Panc1 (cell line): ENCODE results near the gene SEPHS2. TPM values are rescaled to one million over a fixed set of nuclear protein-coding genes. Genes with fewer than 3 reads are reported as not detected.

Source experiments
- ATAC-seq: fragments of 200-7000 bp; cut with Tn5 transposase; 2 replicates; pipeline ENCODE4 v1.9.1; 2020; ENCODE audit warnings: mild to moderate bottlenecking, moderate library complexity
- BruUV-seq: library from RNA; stranded (reverse); fragments of 400-500 nt; replicated peaks from 2 replicates; lab custom pipeline; 2021; lab: Mats Ljungman, UMichigan
- CTCF ChIA-PET: fragments of 300-600 bp; sonication (Branson Sonifier 250); formaldehyde crosslinking; loops from one replicate; lab custom pipeline; 2022; ENCODE audit warnings: antibody characterized with exemption; lab: Charles Lee
- POLR2A ChIA-PET: fragments of 300-600 bp; sonication (Branson Sonifier 250); formaldehyde crosslinking; loops from one replicate; lab custom pipeline; 2022; ENCODE audit warnings: antibody characterized with exemption; lab: Charles Lee
- DNase-seq: peaks from one replicate; pipeline ENCODE4 v3.0.0-alpha.2; 2010; ENCODE audit warnings: low read depth, low spot score
- H3K27ac ChIP-seq: 2 replicates; pipeline ENCODE4 v1.5.1; 2011; ENCODE audit warnings: mild to moderate bottlenecking, low read length, inconsistent platforms
- H3K27me3 ChIP-seq: fragments of 200-500 bp; sonication (Bioruptor generic); 2 replicates; pipeline ENCODE4 v1.6.0; 2014; ENCODE audit warnings: low read length, inconsistent platforms; ENCODE audit not compliant: control insufficient read depth, insufficient read depth
- H3K36me3 ChIP-seq: fragments of 200-500 bp; sonication (Bioruptor generic); 2 replicates; pipeline ENCODE4 v1.5.1; 2014; ENCODE audit warnings: inconsistent platforms, mild to moderate bottlenecking, low read length, moderate library complexity; ENCODE audit not compliant: control insufficient read depth, insufficient read depth
- H3K4me1 ChIP-seq: 2 replicates; pipeline ENCODE4 v1.5.1; 2011; ENCODE audit warnings: inconsistent platforms, mild to moderate bottlenecking, low read length, moderate library complexity; ENCODE audit not compliant: control insufficient read depth, insufficient read depth
- H3K4me3 ChIP-seq, 2 experiments: 2 replicates each; pipeline ENCODE4 v1.5.1; 2011 to 2012; ENCODE audit warnings: low read depth in 2 of 2, low read length in 2 of 2, mild to moderate bottlenecking in 2 of 2, inconsistent platforms in 1 of 2, moderate library complexity in 1 of 2
- H3K9me3 ChIP-seq: fragments of 200-500 bp; sonication (Bioruptor generic); 2 replicates; pipeline ENCODE4 v1.5.1; 2014; ENCODE audit warnings: low read depth, mild to moderate bottlenecking, inconsistent platforms, low read length, moderate library complexity; ENCODE audit not compliant: control insufficient read depth, insufficient read depth
- POLR2AphosphoS5 ChIP-seq: IDR thresholded peaks from 2 replicates; pipeline ENCODE4 v1.6.1; 2012; ENCODE audit warnings: mild to moderate bottlenecking, low read depth, low read length, moderate library complexity
- SIN3A ChIP-seq: IDR thresholded peaks from 2 replicates; pipeline ENCODE4 v1.6.1; 2012; ENCODE audit warnings: low read depth, mild to moderate bottlenecking, low read length, moderate library complexity, borderline replicate concordance; ENCODE audit not compliant: insufficient read depth
- TCF7L2 ChIP-seq: IDR thresholded peaks from 2 replicates; pipeline ENCODE4 v1.6.1; 2011; ENCODE audit warnings: mild to moderate bottlenecking, low read depth, low read length, inconsistent platforms
- in situ Hi-C: cut with HindIII; loops from 2 replicates; pipeline ENCODE4 v1.10.0; 2016; ENCODE audit warnings: low sequenced_read_pairs, low pct_unique_long_range_greater_than_20kb
- intact Hi-C: fragments of 100-400 bp; cut with micrococcal nuclease; formaldehyde crosslinking; loops from one replicate; pipeline ENCODE4 v1.10.0; 2022; ENCODE audit not compliant: unreplicated experiment
- total RNA-seq: library from RNA; stranded (reverse); gene quantifications from one replicate; pipeline ENCODE4 v1.2.1, GENCODE V29; 2021; ENCODE audit not compliant: unreplicated experiment
- TF ChIP-seq, protein P1 (sequence below), 2 experiments: IDR thresholded peaks; 2 replicates each; pipeline ENCODE4 v1.6.1; 2011 to 2012; ENCODE audit warnings: low read depth in 2 of 2, control low read depth in 1 of 2, low read length in 1 of 2, mild to moderate bottlenecking in 1 of 2, moderate library complexity in 1 of 2; ENCODE audit not compliant: insufficient read depth in 1 of 2
- TF ChIP-seq, protein P2 (sequence below): fragments of 450-650 bp; IDR thresholded peaks from 2 replicates; pipeline ENCODE4 v1.5.1; 2017; ENCODE audit warnings: mild to moderate bottlenecking

The SEPHS2 gene
- total RNA-seq, 1 experiment from 2014 or later: 68.5 TPM

DNA sequence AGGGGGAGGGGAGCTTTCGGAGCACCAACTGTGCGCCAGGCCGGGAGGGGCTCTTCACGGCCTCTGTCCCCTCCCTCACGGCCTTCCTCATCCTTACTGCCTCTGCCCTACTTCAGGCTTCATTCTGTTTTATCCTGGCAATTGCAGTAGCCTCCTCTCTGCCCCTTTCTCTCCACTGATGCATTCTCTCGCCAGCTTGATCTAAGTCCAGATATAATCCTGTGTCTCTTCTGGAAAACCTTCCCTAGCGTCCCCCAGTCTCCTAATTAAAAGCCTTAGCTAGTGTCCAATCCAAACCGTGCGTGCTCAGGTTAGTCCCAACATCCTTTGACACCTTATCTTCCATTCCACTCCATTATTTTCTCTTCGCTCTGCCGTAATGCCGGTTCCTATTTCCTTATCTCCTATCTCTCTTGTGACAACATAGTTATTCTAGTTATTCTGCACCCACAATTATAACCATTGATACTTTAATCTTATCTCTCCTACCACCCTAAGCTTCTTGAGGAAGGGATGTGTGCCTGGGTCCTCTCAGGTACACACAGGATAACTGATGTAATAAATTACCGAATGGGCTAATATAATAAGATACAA is 49.6 kb downstream of the SEPHS2 start:
- no peak for ATAC-seq
- ChIA-PET CTCF (interaction anchor here (0.6 to 1.6 kb wide), 5 partner anchors 13 to 275 kb away, joined by 3 to 9 read pairs (median 3); partner anchors contain the start of gene DCTPP1), POLR2A (interaction anchor here (0.6 kb wide), 1 partner anchor 234 kb away, joined by 4 read pairs; no protein-coding TSS in a partner anchor)
- Histone ChIP-seq H3K4me1 (peaks cover 14% of the 10 kb centered on the region), H3K4me3 (peak overlapping the region; percentile 85), H3K27me3 (no peaks in the 10 kb centered on the region), H3K9me3 (no peaks in the 10 kb centered on the region), H3K36me3 (no peaks in the 10 kb centered on the region), H3K27ac (peak overlapping the region; percentile 93)
- no TSS peak for BruUV-seq
- in situ Hi-C loops: no loop called here
- intact Hi-C loops: no loop called here
- DNase-seq: no peak
- TF ChIP-seq, protein P1, sequence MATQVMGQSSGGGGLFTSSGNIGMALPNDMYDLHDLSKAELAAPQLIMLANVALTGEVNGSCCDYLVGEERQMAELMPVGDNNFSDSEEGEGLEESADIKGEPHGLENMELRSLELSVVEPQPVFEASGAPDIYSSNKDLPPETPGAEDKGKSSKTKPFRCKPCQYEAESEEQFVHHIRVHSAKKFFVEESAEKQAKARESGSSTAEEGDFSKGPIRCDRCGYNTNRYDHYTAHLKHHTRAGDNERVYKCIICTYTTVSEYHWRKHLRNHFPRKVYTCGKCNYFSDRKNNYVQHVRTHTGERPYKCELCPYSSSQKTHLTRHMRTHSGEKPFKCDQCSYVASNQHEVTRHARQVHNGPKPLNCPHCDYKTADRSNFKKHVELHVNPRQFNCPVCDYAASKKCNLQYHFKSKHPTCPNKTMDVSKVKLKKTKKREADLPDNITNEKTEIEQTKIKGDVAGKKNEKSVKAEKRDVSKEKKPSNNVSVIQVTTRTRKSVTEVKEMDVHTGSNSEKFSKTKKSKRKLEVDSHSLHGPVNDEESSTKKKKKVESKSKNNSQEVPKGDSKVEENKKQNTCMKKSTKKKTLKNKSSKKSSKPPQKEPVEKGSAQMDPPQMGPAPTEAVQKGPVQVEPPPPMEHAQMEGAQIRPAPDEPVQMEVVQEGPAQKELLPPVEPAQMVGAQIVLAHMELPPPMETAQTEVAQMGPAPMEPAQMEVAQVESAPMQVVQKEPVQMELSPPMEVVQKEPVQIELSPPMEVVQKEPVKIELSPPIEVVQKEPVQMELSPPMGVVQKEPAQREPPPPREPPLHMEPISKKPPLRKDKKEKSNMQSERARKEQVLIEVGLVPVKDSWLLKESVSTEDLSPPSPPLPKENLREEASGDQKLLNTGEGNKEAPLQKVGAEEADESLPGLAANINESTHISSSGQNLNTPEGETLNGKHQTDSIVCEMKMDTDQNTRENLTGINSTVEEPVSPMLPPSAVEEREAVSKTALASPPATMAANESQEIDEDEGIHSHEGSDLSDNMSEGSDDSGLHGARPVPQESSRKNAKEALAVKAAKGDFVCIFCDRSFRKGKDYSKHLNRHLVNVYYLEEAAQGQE (IDR thresholded peaks at IDR 0.05; ENCODE audit: insufficient read depth in 1 of 2, low read depth in 2 of 2, low read length in 1 of 2): no peak
- TF ChIP-seq SIN3A: 0 out of 2 replicates have a peak, but pooled peaks have one; percentile 36
- TF ChIP-seq, protein P2, sequence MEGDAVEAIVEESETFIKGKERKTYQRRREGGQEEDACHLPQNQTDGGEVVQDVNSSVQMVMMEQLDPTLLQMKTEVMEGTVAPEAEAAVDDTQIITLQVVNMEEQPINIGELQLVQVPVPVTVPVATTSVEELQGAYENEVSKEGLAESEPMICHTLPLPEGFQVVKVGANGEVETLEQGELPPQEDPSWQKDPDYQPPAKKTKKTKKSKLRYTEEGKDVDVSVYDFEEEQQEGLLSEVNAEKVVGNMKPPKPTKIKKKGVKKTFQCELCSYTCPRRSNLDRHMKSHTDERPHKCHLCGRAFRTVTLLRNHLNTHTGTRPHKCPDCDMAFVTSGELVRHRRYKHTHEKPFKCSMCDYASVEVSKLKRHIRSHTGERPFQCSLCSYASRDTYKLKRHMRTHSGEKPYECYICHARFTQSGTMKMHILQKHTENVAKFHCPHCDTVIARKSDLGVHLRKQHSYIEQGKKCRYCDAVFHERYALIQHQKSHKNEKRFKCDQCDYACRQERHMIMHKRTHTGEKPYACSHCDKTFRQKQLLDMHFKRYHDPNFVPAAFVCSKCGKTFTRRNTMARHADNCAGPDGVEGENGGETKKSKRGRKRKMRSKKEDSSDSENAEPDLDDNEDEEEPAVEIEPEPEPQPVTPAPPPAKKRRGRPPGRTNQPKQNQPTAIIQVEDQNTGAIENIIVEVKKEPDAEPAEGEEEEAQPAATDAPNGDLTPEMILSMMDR: no peak
- no peak for TF ChIP-seq TCF7L2
- no peak for TF ChIP-seq POLR2AphosphoS5

DNA sequence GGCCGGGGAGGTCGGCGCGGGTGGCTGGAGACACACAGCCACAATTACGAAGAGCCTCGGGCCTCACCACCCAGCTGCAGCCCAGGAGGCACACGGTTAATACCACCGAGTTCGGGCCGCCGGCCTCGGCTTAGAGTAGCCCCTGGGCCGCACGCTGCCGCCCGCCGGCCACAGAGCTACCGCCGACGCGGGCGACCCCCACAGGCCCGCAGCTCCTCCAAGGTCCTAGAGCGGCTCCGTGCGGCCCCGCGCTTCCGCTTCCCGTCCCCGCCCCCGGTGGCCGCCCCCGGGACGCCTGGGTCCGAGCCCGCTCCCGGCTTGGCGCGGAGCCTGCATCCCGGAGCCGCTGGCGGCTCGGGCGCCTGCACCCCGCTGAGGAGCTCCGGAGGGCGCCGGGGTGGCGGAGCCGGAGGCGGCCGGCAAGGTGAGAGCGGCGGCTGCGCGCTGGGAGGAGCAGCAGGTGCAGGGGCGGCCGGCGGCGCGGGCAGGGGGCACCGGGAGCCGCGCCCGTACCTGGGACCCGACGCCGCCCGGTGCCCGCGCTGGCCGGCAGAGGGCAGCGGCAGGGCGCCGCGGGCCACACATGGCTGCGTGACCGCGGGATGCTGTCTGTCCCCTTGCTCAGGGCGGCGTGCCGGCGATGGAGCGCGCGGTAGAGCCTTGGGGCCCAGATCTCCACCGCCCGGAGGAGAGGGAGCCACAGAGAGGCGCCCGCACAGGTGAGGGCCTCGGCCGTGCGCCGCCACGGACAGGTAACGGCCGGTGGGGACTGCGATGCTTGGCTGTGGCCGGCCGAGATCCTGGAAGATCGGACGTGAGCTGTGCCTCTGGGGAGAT is 50.3 kb downstream of the SEPHS2 start, which contains the start of gene ZNF48:
Gene ZNF48, plus strand, starts transcription at position 266 of the 837 bp plus-strand sequence. Its CDS starts 375 bp downstream, at position 641.
- Histone ChIP-seq H3K27me3 (no peaks in the 10 kb centered on the region), H3K27ac (peak within 1 kb of the TSS; percentile 93), H3K4me3 (peak within 1 kb of the TSS; percentile 85), H3K36me3 (no peaks in the 10 kb centered on the region), H3K4me1 (peaks cover 14% of the 10 kb centered on the region), H3K9me3 (no peaks in the 10 kb centered on the region)
- intact Hi-C loops: no loop called here
- in situ Hi-C loops: no loop called here
- CTCF ChIA-PET: interaction anchor here (0.6 to 1.6 kb wide), 5 partner anchors 14 to 276 kb away, joined by 3 to 9 read pairs (median 3); partner anchors contain the start of gene DCTPP1
- TF ChIP-seq SIN3A (0 out of 2 replicates have a peak, but pooled peaks have one; percentile 71), POLR2AphosphoS5 (no peak; the same call in 1 of the 2 replicates)
- TF ChIP-seq, protein P2: peak; percentile 82; the same call in 1 of the 2 replicates
- TF ChIP-seq, protein P1 (IDR thresholded peaks at IDR 0.05; ENCODE audit: insufficient read depth in 1 of 2, low read depth in 2 of 2, low read length in 1 of 2): no peak
- POLR2A ChIA-PET: interaction anchor here (0.6 kb wide), 2 partner anchors 234 to 506 kb away, joined by 3 to 4 read pairs; no protein-coding TSS in a partner anchor
- ATAC-seq (peak; percentile 90), DNase-seq (no peak)
- no TSS peak for BruUV-seq
